Measurements from ENCODE around the gene ERMAP. TPM values are rescaled to one million over a fixed set of nuclear protein-coding genes. Genes with fewer than 3 reads are reported as not detected.

ERMAP gene
- total and polyA plus RNA-seq, 3 donors from 2014 or later, result 10.6 to 14.0 (median 11.7) TPM

GRCh38 chr1:42832641-42833240 lies 15.8 kb downstream of the ERMAP start:
- Histone ChIP-seq H3K4me3 (no peak overlapping the region), H3K4me1 (no peaks in the 10 kb centered on the region), H3K36me3 (ENCODE audit: low read depth, missing control alignments) (no peaks in the 10 kb centered on the region), H3K27ac (no peak overlapping the region), H3K27me3 (no peaks in the 10 kb centered on the region), H3K9me3 (no peaks in the 10 kb centered on the region)
- TF ChIP-seq CTCF (IDR thresholded peaks at IDR 0.05) (no peak), POLR2A (IDR thresholded peaks at IDR 0.05) (no peak)
- intact Hi-C loops (cut with DNase I; ENCODE audit: low total_unique reads), result no loop called here
- WGBS, 2 donors, result 94 to 98% methylated on average over 3 of the region's 3 CpGs
- no peak for DNase-seq

- intact Hi-C loops (cut with DNase I; ENCODE audit: low total_unique reads), result no loop called here
- no peaks in the 10 kb centered on the region for H3K36me3 ChIP-seq (ENCODE audit: low read depth, missing control alignments)
- TF ChIP-seq CTCF (IDR thresholded peaks at IDR 0.05) (no peak), POLR2A (IDR thresholded peaks at IDR 0.05) (no peak)
- no peak overlapping the region for H3K4me3 ChIP-seq
- WGBS, 2 donors, result 90 to 92% methylated on average over 4 of the region's 4 CpGs
- H3K27me3 ChIP-seq, result no peaks in the 10 kb centered on the region
- no peak overlapping the region for H3K27ac ChIP-seq
- no peaks in the 10 kb centered on the region for H3K9me3 ChIP-seq
- no peak for DNase-seq
- H3K4me1 ChIP-seq, result no peaks in the 10 kb centered on the region
Observed at GRCh38 chr1:42833981-42834380, 17.1 kb downstream of the ERMAP start.

GRCh38 chr1:42834803-42835202 lies 17.9 kb downstream of the ERMAP start:
- DNase-seq, result no peak

GRCh38 chr1:42835422-42835821 lies 18.5 kb downstream of the ERMAP start:
- H3K27me3 ChIP-seq, result no peaks in the 10 kb centered on the region
- intact Hi-C loops (cut with DNase I; ENCODE audit: low total_unique reads), result no loop called here
- no peaks in the 10 kb centered on the region for H3K9me3 ChIP-seq
- TF ChIP-seq CTCF (IDR thresholded peaks at IDR 0.05) (no peak), POLR2A (IDR thresholded peaks at IDR 0.05) (no peak)
- H3K4me1 ChIP-seq, result no peaks in the 10 kb centered on the region
- no peak overlapping the region for H3K27ac ChIP-seq
- DNase-seq, result no peak
- WGBS, 2 donors, result 96 to 98% methylated on average over 2 of the region's 2 CpGs
- no peak overlapping the region for H3K4me3 ChIP-seq
- H3K36me3 ChIP-seq (ENCODE audit: low read depth, missing control alignments), result no peaks in the 10 kb centered on the region

More at GRCh38 chr1:42834803-42835202, 17.9 kb downstream of the ERMAP start:
- Histone ChIP-seq H3K36me3 (ENCODE audit: low read depth, missing control alignments) (no peaks in the 10 kb centered on the region), H3K9me3 (no peaks in the 10 kb centered on the region), H3K4me1 (no peaks in the 10 kb centered on the region), H3K4me3 (no peak overlapping the region), H3K27ac (no peak overlapping the region), H3K27me3 (no peaks in the 10 kb centered on the region)
- WGBS, 2 donors, result 80 to 87% methylated on average over 5 of the region's 5 CpGs
- intact Hi-C loops (cut with DNase I; ENCODE audit: low total_unique reads), result no loop called here
- no peak for TF ChIP-seq CTCF (IDR thresholded peaks at IDR 0.05)
- no peak for TF ChIP-seq POLR2A (IDR thresholded peaks at IDR 0.05)

GRCh38 chr1:42837709-42838108 lies 20.8 kb downstream of the ERMAP start:
- H3K4me1 ChIP-seq, result no peaks in the 10 kb centered on the region
- no peaks in the 10 kb centered on the region for H3K36me3 ChIP-seq (ENCODE audit: low read depth, missing control alignments)
- 53 to 65% methylated on average over 3 of the region's 3 CpGs for WGBS, 2 donors
- intact Hi-C loops (cut with DNase I; ENCODE audit: low total_unique reads), result no loop called here
- H3K27me3 ChIP-seq, result no peaks in the 10 kb centered on the region
- H3K4me3 ChIP-seq, result no peak overlapping the region
- no peak for DNase-seq
- H3K9me3 ChIP-seq, result no peaks in the 10 kb centered on the region
- H3K27ac ChIP-seq, result no peak overlapping the region
- no peak for TF ChIP-seq POLR2A (IDR thresholded peaks at IDR 0.05)
- no peak for TF ChIP-seq CTCF (IDR thresholded peaks at IDR 0.05)
